ENCODE data around the gene FAXDC2.
A peak's percentile ranks its signal among the peaks of the same experiment; 100 is the strongest.

The FAXDC2 gene

DNA sequence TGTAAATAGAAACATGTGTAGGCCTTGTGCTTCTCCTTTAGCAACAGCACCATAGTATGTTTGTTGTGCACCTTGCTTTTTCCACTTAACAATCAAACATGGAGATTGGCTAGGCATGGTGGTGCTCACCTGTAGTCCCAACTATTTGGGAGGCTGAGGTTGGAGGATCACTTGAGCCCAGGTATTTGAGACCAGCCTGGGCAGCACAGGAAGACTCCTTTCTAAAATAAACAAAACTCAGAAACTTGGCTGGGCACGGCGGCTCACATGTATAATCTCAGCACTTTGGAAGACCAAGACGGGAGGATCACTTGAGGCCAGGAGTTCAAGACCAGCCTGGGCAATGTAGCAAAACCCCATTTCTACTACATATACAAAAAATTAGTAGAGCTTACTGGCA is 948 bp upstream of the FAXDC2 start:
- H3K27me3 ChIP-seq (replicated peaks) = no peaks in the 10 kb centered on the region
- no peak overlapping the region for H3K4me3 ChIP-seq (ENCODE audit: low read depth, low read length)
- H3K36me3 ChIP-seq (replicated peaks) = no peaks in the 10 kb centered on the region
- H3K27ac ChIP-seq = no peak overlapping the region
- DNase-seq = no peak
- in situ Hi-C loops (cut with HindIII; ENCODE audit: low pct_ligation_motif_present, low sequenced_read_pairs) = no loop called here
- TF ChIP-seq CTCF (IDR thresholded peaks at IDR 0.05; ENCODE audit: low read depth, low read length, missing control alignments) = no peak

- no peaks in the 10 kb centered on the region for H3K36me3 ChIP-seq (replicated peaks)
- TF ChIP-seq CTCF (IDR thresholded peaks at IDR 0.05; ENCODE audit: low read depth, low read length, missing control alignments) = no peak
- in situ Hi-C loops (cut with HindIII; ENCODE audit: low pct_ligation_motif_present, low sequenced_read_pairs) = no loop called here
- H3K27me3 ChIP-seq (replicated peaks) = no peaks in the 10 kb centered on the region
- DNase-seq = no peak
- peak overlapping the region; percentile 3 for H3K27ac ChIP-seq
- H3K4me3 ChIP-seq (ENCODE audit: low read depth, low read length) = peak overlapping the region; percentile 64
Measured at GRCh38 chr5:154849791-154850201, 607 bp downstream of the FAXDC2 start.

DNA sequence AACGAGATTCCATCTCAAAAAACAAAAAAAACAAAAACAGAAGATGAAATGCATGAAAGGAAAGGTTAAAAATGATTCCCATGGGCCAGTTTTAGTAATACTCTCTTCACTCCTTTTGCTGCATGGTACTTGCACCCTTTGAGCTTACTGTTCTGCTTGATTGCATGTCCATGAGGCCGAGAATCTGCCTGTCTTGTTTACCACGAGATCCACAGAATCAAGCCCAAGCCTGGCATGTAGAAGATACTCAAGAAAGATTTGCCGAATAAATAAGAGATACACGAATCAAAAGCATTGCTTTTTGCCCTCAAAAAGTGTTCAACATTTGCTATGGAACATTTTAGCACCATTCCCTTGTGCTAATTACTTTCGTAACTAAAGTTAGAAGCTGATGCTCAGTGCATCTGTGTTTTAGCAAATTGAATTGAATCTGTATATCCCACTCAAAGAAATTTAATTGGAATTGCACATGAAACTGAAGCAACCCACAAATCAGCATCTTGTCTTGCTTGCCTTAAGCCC is 1.1 kb downstream of the FAXDC2 start:
- Histone ChIP-seq H3K27ac (no peak overlapping the region), H3K36me3 (replicated peaks) (no peaks in the 10 kb centered on the region), H3K27me3 (replicated peaks) (no peaks in the 10 kb centered on the region), H3K4me3 (ENCODE audit: low read depth, low read length) (peak overlapping the region; percentile 64)
- DNase-seq = no peak
- in situ Hi-C loops (cut with HindIII; ENCODE audit: low pct_ligation_motif_present, low sequenced_read_pairs) = no loop called here
- TF ChIP-seq CTCF (IDR thresholded peaks at IDR 0.05; ENCODE audit: low read depth, low read length, missing control alignments) = no peak

GRCh38 chr5:154844809-154845208 is 5.6 kb downstream of the FAXDC2 start:
- TF ChIP-seq CTCF (IDR thresholded peaks at IDR 0.05; ENCODE audit: low read depth, low read length, missing control alignments) = no peak
- Histone ChIP-seq H3K4me3 (ENCODE audit: low read depth, low read length) (no peak overlapping the region), H3K27ac (no peak overlapping the region), H3K36me3 (replicated peaks) (no peaks in the 10 kb centered on the region), H3K27me3 (replicated peaks) (no peaks in the 10 kb centered on the region)
- in situ Hi-C loops (cut with HindIII; ENCODE audit: low pct_ligation_motif_present, low sequenced_read_pairs) = no loop called here
- no peak for DNase-seq

- Histone ChIP-seq H3K4me3 (ENCODE audit: low read depth, low read length) (no peak overlapping the region), H3K36me3 (replicated peaks) (no peaks in the 10 kb centered on the region), H3K27ac (no peak overlapping the region), H3K27me3 (replicated peaks) (no peaks in the 10 kb centered on the region)
- in situ Hi-C loops (cut with HindIII; ENCODE audit: low pct_ligation_motif_present, low sequenced_read_pairs) = no loop called here
- DNase-seq = no peak
- no peak for TF ChIP-seq CTCF (IDR thresholded peaks at IDR 0.05; ENCODE audit: low read depth, low read length, missing control alignments)
Measured at GRCh38 chr5:154842689-154843530, 7.5 kb downstream of the FAXDC2 start.

Measured in brain microvascular endothelial cell (primary cell).